DOHH2 (cell line): ENCODE data around the gene FOXO4.

ENCODE experiments used
- H3F3A ChIP-seq: fragments of 200-600 bp; sonication (generic), shearing (Covaris generic); 2 replicates; pipeline ENCODE4 v1.6.0; 2016; ENCODE audit warnings: antibody characterized with exemption, mild to moderate bottlenecking; ENCODE audit not compliant: control insufficient read depth, insufficient read depth
- H3K27ac ChIP-seq: fragments of 200-600 bp; sonication (generic); 2 replicates; pipeline ENCODE4 v1.5.1; 2014; ENCODE audit warnings: low read depth, mild to moderate bottlenecking, low read length, moderate library complexity
- H3K27me3 ChIP-seq: fragments of 200-600 bp; sonication (generic); 2 replicates; pipeline ENCODE4 v1.6.1; 2014; ENCODE audit warnings: mild to moderate bottlenecking, low read length, mixed read lengths; ENCODE audit not compliant: control insufficient read depth
- H3K36me3 ChIP-seq: fragments of 200-600 bp; sonication (generic); 2 replicates; pipeline ENCODE4 v1.6.1; 2014; ENCODE audit warnings: mild to moderate bottlenecking, low read length, moderate library complexity, mixed read lengths; ENCODE audit not compliant: control insufficient read depth
- H3K4me1 ChIP-seq: fragments of 200-600 bp; sonication (generic); 2 replicates; pipeline ENCODE4 v1.6.1; 2014; ENCODE audit warnings: mild to moderate bottlenecking, low read length, mixed read lengths; ENCODE audit not compliant: control insufficient read depth
- H3K4me2 ChIP-seq: fragments of 200-600 bp; sonication (generic); 2 replicates; pipeline ENCODE4 v1.6.0; 2014; ENCODE audit warnings: mild to moderate bottlenecking, low read length, moderate library complexity
- H3K4me3 ChIP-seq: fragments of 200-600 bp; sonication (generic); 2 replicates; pipeline ENCODE4 v1.5.1; 2014; ENCODE audit warnings: mild to moderate bottlenecking, low read length, mixed read lengths
- H3K79me2 ChIP-seq: fragments of 200-600 bp; sonication (generic); 2 replicates; pipeline ENCODE4 v1.6.1; 2014; ENCODE audit warnings: mild to moderate bottlenecking, low read length, mixed read lengths; ENCODE audit not compliant: control insufficient read depth
- H3K9me2 ChIP-seq: fragments of 200-600 bp; sonication (generic); replicated peaks from 2 replicates; pipeline ENCODE4 v1.6.1; 2014; ENCODE audit warnings: mild to moderate bottlenecking, low read length, mixed read lengths; ENCODE audit not compliant: control insufficient read depth
- H3K9me3 ChIP-seq: fragments of 200-600 bp; sonication (generic); 2 replicates; pipeline ENCODE4 v1.6.1; 2014; ENCODE audit warnings: antibody characterized with exemption, low read length, mixed read lengths; ENCODE audit not compliant: control insufficient read depth, insufficient read depth
- H4K20me1 ChIP-seq: fragments of 200-600 bp; sonication (generic); 2 replicates; pipeline ENCODE4 v1.6.0; 2014; ENCODE audit warnings: low read depth, mild to moderate bottlenecking, antibody characterized with exemption, low read length, moderate library complexity; ENCODE audit not compliant: control insufficient read depth, insufficient read depth
- CTCF ChIP-seq: fragments of 200-600 bp; sonication (generic); IDR thresholded peaks from one replicate; pipeline ENCODE4 v1.5.1; 2014; ENCODE audit warnings: antibody characterized with exemption, mild to moderate bottlenecking, low read depth, low read length; ENCODE audit not compliant: poor library complexity, severe bottlenecking
- EZH2phosphoT487 ChIP-seq: fragments of 200-600 bp; sonication (generic); IDR thresholded peaks from 2 replicates; pipeline ENCODE4 v1.6.1; 2017; ENCODE audit warnings: borderline replicate concordance, mild to moderate bottlenecking, antibody characterized with exemption, low read length, moderate library complexity, mixed read lengths

The FOXO4 gene

GRCh38 chrX:71099736-71100135, 4.1 kb downstream of the FOXO4 start:
- Histone ChIP-seq H3K27ac (no peak overlapping the region), H3K9me2 (no peaks in the 10 kb centered on the region), H3K79me2 (no peaks in the 10 kb centered on the region), H3K36me3 (no peaks in the 10 kb centered on the region), H3F3A (no peaks in the 10 kb centered on the region), H3K9me3 (no peaks in the 10 kb centered on the region), H3K4me3 (no peak overlapping the region), H4K20me1 (no peaks in the 10 kb centered on the region), H3K27me3 (no peaks in the 10 kb centered on the region), H3K4me1 (peaks cover 29% of the 10 kb centered on the region), H3K4me2 (no peak overlapping the region)
- TF ChIP-seq CTCF (no peak), EZH2phosphoT487 (no peak)

- TF ChIP-seq CTCF, result no peak
- no peak for TF ChIP-seq EZH2phosphoT487
- Histone ChIP-seq H3K27ac (no peak overlapping the region), H3K79me2 (no peaks in the 10 kb centered on the region), H3K27me3 (no peaks in the 10 kb centered on the region), H4K20me1 (no peaks in the 10 kb centered on the region), H3K36me3 (no peaks in the 10 kb centered on the region), H3K4me3 (no peak overlapping the region), H3K9me2 (no peaks in the 10 kb centered on the region), H3K9me3 (no peaks in the 10 kb centered on the region), H3K4me2 (no peak overlapping the region), H3F3A (no peaks in the 10 kb centered on the region), H3K4me1 (peaks cover 23% of the 10 kb centered on the region)
These were observed 5.2 kb downstream of the FOXO4 start for GRCh38 chrX:71100581-71101505.

- TF ChIP-seq EZH2phosphoT487 (no peak), CTCF (no peak)
- Histone ChIP-seq H3K4me2 (no peak overlapping the region), H3K4me3 (no peak overlapping the region), H3K9me2 (no peaks in the 10 kb centered on the region), H3K36me3 (no peaks in the 10 kb centered on the region), H3K27me3 (no peaks in the 10 kb centered on the region), H3F3A (no peaks in the 10 kb centered on the region), H3K4me1 (peaks cover 18% of the 10 kb centered on the region), H4K20me1 (no peaks in the 10 kb centered on the region), H3K9me3 (no peaks in the 10 kb centered on the region), H3K27ac (no peak overlapping the region), H3K79me2 (no peaks in the 10 kb centered on the region)
These were observed 6.6 kb downstream of the FOXO4 start for GRCh38 chrX:71102292-71102691.
